ENCODE measurements around the gene CACNA1A. TPM values are rescaled to one million over a fixed set of nuclear protein-coding genes. Genes with fewer than 3 reads are reported as not detected.
A peak's percentile ranks its signal among the peaks of the same experiment; 100 is the strongest.
"Not testable (repeated sequence)": the region's sequence is repeated elsewhere in the genome, so short reads cannot be mapped to it uniquely, and the experiment has no call there.

The CACNA1A gene
- under 1 TPM; 0.47 to 0.54 TPM for total RNA-seq

DNA sequence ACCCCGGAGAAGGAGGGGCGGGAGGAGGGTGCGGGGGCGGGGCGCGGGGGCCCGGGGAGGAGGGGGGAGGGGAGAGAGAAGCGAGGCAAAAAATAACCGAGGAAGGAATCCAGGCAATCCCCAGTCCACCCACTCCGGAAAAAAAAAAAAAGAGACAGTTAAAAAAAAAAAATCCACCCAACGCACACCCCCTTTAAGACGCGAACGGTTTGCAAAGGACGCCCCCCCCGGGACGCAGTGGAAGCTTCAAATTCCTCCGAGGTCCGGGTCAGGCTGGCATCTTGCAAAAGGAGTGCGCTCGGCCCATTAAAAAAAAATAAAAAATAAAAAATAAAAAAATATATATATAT is at the start of gene CACNA1A:
Gene CACNA1A, minus strand, starts transcription at position 9 of the 350 bp plus-strand sequence. CDS start 255 bp downstream, outside the sequence.
- H3K4me1 Mint-ChIP-seq: no peaks in the 10 kb centered on the region
- H3K9me3 Mint-ChIP-seq: peaks cover 2% of the 10 kb centered on the region
- no peaks in the 10 kb centered on the region for H3K36me3 Mint-ChIP-seq
- H3K27me3 Mint-ChIP-seq: peaks cover 84% of the 10 kb centered on the region
- no peak within 1 kb of the TSS for H3K27ac Mint-ChIP-seq
- H3K4me3 Mint-ChIP-seq: peak within 1 kb of the TSS; percentile 50
- DNase-seq: no peak

DNA sequence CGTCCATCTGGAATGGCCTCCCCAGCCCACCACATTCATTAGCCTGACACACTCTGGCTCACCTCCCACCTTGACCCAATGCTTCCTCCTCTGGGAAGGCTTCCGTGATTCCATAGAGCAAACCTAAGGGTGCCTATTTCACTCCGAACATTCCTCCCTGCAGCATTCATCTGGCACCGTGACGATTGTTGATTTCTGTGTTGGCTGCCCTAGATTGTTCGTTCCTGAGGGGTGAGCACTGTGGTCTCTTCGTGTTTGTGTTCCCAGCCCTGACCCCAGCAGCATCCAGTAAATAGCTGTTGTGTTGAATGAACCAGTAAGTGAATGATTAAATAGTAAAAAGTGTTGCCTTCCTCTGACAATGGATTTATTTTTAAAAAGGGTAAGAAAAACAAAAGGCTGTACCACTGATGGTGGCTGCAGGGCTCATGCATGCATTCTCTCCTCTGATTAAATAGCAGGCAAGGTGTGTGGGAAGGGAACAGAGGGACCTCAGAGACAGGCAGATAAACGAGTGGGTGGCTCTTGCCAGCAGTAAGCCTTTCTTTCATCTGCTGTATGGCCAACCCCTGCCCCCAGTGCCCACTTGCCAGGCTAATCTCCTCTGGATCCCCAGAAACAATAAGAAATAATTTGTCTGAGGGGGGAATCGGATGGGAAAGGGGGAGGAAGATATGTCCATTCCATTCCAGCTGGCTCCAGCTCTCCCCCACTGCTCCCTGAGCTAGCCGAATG is 48.4 kb upstream of the CACNA1A start:
- no peaks in the 10 kb centered on the region for H3K36me3 Mint-ChIP-seq
- H3K9me3 Mint-ChIP-seq: no peaks in the 10 kb centered on the region

DNA sequence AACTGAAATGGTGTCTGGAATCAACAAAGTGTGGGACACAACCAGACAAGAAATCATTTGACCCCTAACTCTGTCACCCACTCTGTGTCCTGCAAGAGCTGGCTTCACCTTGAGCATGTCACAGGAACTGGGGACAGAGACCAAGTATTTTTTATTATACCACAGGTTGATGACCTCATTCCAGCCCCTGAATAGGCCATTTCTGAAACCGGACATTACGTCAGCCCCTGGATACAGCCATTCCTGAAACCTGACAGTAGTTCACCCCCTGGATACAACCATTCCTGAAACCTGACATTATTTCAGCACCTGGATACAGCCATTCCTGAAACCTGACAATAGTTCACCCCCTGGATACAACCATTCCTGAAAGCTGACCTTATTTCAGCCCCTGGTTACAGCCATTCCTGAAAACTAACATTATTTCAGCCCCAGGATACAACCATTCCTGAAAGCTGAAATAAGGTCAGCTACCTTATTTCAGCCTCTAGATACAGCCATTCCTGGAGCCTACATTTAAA is 47.7 kb upstream of the CACNA1A start:
- no peak for DNase-seq
- Mint-ChIP-seq H3K4me1 (no peaks in the 10 kb centered on the region), H3K9me3 (no peaks in the 10 kb centered on the region), H3K27ac (no peak overlapping the region), H3K4me3 (no peak overlapping the region), H3K27me3 (peaks cover 22% of the 10 kb centered on the region), H3K36me3 (no peaks in the 10 kb centered on the region)

More for the DNA sequence above, 48.4 kb upstream of the CACNA1A start:
- Mint-ChIP-seq H3K4me3 (no peak overlapping the region), H3K27ac (no peak overlapping the region), H3K4me1 (no peaks in the 10 kb centered on the region), H3K27me3 (peaks cover 22% of the 10 kb centered on the region)
- no peak for DNase-seq

DNA sequence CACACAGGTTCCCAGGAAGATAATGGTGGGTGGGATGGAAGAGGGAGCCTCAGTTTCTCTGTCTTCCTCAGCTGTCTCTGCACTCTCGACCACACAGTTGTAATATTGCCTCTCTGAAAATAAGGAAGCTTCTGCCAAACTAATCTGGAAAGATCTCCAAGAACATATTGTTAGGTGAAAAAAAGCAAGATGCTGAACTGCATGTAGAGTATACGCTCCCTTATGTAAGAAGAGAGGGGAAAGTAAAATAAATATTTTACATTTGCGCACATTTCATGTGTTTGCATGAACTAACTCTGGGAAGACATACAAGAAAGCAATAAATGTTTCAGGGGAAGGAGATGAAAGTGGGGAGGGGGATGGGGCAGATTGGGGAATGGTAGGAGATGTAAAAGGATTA is 41.9 kb upstream of the CACNA1A start:
- Mint-ChIP-seq H3K36me3 (no peaks in the 10 kb centered on the region), H3K4me1 (no peaks in the 10 kb centered on the region), H3K27ac (no peak overlapping the region), H3K9me3 (no peaks in the 10 kb centered on the region), H3K4me3 (no peak overlapping the region), H3K27me3 (peaks cover 16% of the 10 kb centered on the region)
- no peak for DNase-seq

DNA sequence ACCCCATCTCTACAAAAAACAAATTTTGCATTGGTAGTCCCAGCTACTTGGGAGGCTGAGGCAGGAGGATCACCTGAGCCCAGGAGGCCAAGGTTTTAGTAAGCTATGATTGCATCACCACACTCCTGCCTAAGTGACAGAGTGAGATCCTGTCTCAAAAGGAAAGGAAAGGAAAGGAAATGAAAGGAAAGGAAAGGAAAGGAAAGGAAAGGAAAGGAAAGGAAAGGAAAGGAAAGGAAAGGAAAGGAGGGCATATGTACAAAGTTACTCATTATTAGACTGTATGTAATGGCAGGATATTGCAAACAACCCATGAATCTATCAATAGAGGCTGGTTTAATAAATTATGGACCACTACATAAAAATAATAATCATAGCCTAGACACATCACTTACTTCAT is 40.8 kb upstream of the CACNA1A start:
- Mint-ChIP-seq H3K4me1 (no peaks in the 10 kb centered on the region), H3K36me3 (no peaks in the 10 kb centered on the region), H3K4me3 (no peak overlapping the region), H3K27ac (no peak overlapping the region), H3K9me3 (no peaks in the 10 kb centered on the region), H3K27me3 (peaks cover 19% of the 10 kb centered on the region)
- DNase-seq: no peak

DNA sequence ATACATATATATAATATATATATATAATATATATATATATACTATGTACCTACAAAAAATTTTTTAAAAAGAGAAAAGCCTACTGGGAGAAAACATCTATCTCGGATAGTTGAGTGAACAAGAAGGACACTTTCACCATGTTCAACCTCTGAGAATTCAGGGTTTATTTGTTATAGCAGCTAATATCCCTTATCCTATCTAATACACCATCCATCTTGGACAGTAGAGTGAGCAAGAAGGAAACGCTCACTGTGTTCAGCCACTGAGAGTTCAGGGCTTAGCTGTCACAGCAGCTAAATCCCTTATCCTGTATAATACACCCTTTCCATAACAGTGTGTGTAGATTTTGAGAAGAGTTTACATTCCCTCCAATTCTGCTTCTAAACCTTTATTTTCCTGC is 38.1 kb upstream of the CACNA1A start:
- Mint-ChIP-seq H3K36me3 (no peaks in the 10 kb centered on the region), H3K4me1 (no peaks in the 10 kb centered on the region), H3K27ac (no peak overlapping the region), H3K27me3 (peaks cover 28% of the 10 kb centered on the region), H3K9me3 (no peaks in the 10 kb centered on the region), H3K4me3 (no peak overlapping the region)
- no peak for DNase-seq

DNA sequence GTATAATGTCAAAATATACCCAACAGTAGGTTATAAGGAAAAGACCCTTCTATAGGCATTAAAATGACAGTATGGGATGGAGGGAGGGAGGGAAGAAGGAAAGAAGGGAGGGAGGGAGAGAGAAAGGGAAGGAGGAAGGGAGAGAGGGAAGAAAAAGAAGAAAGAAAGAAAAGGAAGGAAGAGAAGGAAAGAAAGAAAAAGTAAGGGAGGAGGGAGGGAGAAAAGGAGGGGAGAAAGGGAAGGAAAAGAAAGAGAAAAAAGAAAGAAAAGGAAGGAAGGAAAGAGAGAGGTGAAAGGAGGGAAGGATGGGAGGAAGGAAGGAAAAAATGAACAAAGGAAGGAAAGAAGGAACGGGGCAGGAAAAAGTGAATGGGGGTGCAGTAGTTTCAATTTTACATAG is 35.3 kb upstream of the CACNA1A start:
- Mint-ChIP-seq H3K36me3 (no peaks in the 10 kb centered on the region), H3K27me3 (peaks cover 42% of the 10 kb centered on the region), H3K27ac (no peak overlapping the region), H3K4me1 (no peaks in the 10 kb centered on the region), H3K9me3 (no peaks in the 10 kb centered on the region), H3K4me3 (no peak overlapping the region)
- DNase-seq: no peak

DNA sequence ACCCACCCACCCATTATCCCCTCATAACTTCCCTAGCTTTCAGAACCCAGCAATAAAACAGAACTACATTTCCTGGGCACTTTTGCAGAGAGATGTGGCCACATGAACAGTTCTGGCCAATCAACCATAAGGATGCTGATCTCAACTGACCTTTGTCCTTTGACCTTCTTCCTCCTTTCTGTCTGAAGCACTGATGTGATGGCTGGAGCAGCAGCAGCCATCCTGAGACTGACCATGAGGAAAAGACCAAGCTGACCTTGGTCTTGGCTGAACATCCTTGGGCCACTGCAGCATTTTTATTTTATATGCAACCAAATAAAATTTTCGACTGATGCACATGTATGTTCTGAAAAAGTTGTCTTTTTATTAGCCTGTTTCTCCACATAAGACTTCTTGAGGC is 33.1 kb upstream of the CACNA1A start:
- no peak for DNase-seq
- peaks cover 45% of the 10 kb centered on the region for H3K27me3 Mint-ChIP-seq
- H3K36me3 Mint-ChIP-seq: no peaks in the 10 kb centered on the region
- no peaks in the 10 kb centered on the region for H3K9me3 Mint-ChIP-seq
- no peaks in the 10 kb centered on the region for H3K4me1 Mint-ChIP-seq
- H3K27ac Mint-ChIP-seq: no peak overlapping the region
- H3K4me3 Mint-ChIP-seq: no peak overlapping the region

DNA sequence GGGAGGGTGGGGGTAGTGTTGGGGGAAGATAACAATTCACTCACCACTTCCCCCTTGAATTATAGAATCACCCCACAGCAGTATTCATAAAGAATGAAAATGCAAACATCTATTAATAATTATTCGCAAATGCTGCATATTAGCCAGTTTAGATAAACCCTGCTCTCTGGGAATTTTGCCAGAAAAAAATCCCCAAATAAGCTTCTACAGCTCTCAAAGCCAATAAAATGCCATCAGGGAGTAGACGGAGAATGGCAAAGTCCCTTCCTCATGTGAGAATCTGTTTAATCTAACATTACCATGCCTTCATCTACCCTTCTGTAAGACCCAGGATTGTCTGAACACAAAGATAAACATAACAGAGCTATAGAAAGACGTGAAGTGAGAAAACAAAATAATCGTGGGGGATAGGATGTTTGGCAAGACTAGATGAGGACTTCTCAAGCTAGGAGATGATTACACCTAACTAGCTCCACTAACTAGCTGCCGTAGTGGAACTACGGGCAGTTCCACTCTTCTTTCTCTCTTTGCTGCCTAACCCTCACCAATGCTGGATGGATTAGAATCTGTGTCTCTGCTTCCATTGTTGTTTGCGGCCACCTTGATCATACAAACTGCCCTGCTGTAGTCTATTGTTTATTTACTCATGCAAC is 32.4 kb upstream of the CACNA1A start:
- H3K27me3 Mint-ChIP-seq: peaks cover 50% of the 10 kb centered on the region
- H3K9me3 Mint-ChIP-seq: no peaks in the 10 kb centered on the region
- no peaks in the 10 kb centered on the region for H3K36me3 Mint-ChIP-seq
- no peak overlapping the region for H3K27ac Mint-ChIP-seq
- H3K4me3 Mint-ChIP-seq: no peak overlapping the region
- DNase-seq: no peak
- H3K4me1 Mint-ChIP-seq: no peaks in the 10 kb centered on the region

DNA sequence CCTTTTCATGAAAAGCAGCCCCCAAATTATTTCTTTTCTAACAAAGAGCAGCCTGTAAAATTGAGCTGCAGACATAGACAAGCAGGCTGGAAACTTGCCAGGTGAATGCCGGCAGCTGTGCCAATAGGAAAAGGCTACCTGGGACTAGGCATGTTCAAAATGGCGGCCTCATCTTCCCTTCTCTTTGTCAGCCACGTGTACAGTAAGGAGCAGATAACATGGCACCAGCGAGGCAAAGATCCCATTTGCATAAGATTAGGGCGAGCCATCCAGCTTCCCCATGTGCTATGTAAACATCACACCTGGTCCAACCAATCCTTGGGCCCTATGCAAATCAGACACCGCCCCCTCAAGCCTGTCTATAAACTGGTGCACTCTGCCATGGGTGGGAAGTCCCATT is 31.2 kb upstream of the CACNA1A start:
- Mint-ChIP-seq H3K4me3 (no peak overlapping the region), H3K27ac (no peak overlapping the region), H3K36me3 (no peaks in the 10 kb centered on the region), H3K9me3 (no peaks in the 10 kb centered on the region), H3K4me1 (no peaks in the 10 kb centered on the region), H3K27me3 (peaks cover 43% of the 10 kb centered on the region)
- no peak for DNase-seq

DNA sequence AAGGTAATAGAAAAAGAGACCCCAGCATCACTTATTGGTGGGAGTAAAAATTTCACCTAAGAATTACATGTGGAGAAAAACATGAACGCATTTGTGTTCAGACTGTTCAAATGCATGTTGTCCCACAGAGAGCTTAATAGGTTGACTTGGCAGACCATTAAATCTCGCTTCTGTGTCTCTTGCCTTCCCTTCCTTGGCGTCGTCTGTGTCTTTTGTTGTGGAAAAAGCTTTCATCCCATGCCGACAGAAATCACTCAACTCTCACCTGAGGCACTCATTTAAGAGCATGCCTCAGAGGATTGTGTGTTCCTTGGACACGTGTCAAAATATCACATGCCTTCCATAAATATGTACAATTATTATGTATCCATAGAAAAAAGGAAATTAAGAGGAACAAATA is 24.4 kb upstream of the CACNA1A start:
- no peaks in the 10 kb centered on the region for H3K4me1 Mint-ChIP-seq
- no peak overlapping the region for H3K4me3 Mint-ChIP-seq
- H3K27ac Mint-ChIP-seq: no peak overlapping the region
- no peak for DNase-seq
- H3K27me3 Mint-ChIP-seq: peaks cover 43% of the 10 kb centered on the region
- H3K9me3 Mint-ChIP-seq: peaks cover 3% of the 10 kb centered on the region
- H3K36me3 Mint-ChIP-seq: no peaks in the 10 kb centered on the region

DNA sequence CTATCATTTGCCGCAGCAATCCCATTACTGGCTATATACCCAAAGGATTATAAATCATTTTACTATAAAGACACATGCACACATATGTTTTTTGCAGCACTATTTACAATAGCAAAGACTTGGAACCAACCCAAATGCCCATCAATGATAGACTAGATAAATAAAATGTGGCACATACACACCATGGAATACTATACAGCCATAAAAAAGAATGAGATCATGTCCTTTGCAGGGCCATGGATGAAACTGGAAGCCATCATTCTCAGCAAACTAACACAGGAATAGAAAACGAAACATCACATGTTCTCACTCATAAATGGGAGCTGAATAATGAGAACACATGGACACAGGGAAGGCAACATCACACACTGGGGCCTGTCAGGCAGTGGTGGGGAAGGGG is 23.4 kb upstream of the CACNA1A start:
- not testable (repeated sequence) for DNase-seq, H3K4me1 Mint-ChIP-seq, H3K4me3 Mint-ChIP-seq, H3K27ac Mint-ChIP-seq, H3K9me3 Mint-ChIP-seq, H3K36me3 Mint-ChIP-seq
- H3K27me3 Mint-ChIP-seq: peaks cover 48% of the 10 kb centered on the region

DNA sequence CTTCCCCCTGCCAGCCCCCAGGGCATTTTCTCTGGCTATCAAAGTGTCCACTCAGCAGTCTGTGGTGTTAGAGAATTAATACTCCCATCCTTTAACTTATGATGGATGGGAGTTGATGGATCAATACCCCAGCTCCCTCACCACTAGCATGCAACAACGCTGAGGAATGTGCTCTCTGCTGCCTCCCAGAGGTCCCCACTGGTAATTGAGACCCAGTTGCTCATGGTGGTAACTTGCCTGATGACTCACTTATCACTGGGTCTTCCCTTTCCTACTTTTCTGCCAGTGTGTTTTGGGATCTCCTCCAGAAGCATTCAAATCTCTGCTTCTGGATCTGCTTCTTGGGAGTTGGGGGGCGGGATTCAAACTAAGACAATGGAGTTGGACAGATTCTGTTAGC is 20.3 kb upstream of the CACNA1A start:
- H3K27me3 Mint-ChIP-seq: peaks cover 63% of the 10 kb centered on the region

DNA sequence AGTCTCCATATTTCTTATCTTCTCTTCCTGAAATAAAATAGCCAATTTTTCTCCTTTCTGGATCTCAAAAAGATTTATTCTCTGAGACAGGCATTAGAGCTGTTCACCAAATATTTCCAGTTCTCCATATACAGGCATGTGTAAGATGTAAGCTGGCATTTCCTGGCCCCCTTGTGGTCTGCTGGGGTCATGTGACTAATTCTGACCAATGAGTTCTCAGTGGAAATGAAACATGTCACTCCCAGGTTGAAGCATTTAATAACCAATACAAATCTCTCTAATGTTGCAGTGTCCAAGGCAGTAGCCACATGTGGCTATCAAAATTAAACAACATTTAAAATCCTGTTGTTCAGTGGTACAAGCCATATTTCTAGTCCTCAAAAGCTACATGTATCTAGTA is 14.8 kb upstream of the CACNA1A start:
- H3K9me3 Mint-ChIP-seq: peaks cover 22% of the 10 kb centered on the region
- H3K4me3 Mint-ChIP-seq: no peak overlapping the region
- no peaks in the 10 kb centered on the region for H3K36me3 Mint-ChIP-seq

More for the DNA sequence above, 20.3 kb upstream of the CACNA1A start:
- Mint-ChIP-seq H3K4me1 (no peaks in the 10 kb centered on the region), H3K9me3 (peaks cover 6% of the 10 kb centered on the region), H3K36me3 (no peaks in the 10 kb centered on the region), H3K4me3 (no peak overlapping the region), H3K27ac (no peak overlapping the region)
- peak; percentile 9 for DNase-seq

DNA sequence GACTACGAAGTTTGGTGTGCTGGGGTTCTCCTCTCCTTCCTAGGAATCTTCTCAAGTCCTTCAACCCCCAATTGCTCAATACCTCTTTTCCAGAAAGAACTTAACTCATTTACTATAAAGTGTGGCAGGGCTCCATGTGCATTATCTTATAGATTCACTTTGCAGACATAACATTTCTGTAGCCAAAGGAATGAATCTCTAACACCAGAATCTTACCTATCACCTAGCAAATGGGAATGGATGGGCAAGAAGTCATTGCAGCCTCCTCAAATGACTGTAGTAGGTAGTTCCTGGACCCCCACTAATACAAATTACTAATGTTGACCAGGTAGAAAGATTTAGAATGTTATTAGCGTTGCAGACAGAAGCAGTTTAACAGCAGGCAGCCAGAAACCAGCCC is 5.7 kb upstream of the CACNA1A start:
- no peaks in the 10 kb centered on the region for H3K36me3 Mint-ChIP-seq
- no peak overlapping the region for H3K27ac Mint-ChIP-seq
- peaks cover 2% of the 10 kb centered on the region for H3K9me3 Mint-ChIP-seq
- no peaks in the 10 kb centered on the region for H3K4me1 Mint-ChIP-seq
- DNase-seq: no peak
- no peak overlapping the region for H3K4me3 Mint-ChIP-seq
- peaks cover 57% of the 10 kb centered on the region for H3K27me3 Mint-ChIP-seq

More for the DNA sequence above, 14.8 kb upstream of the CACNA1A start:
- H3K4me1 Mint-ChIP-seq: no peaks in the 10 kb centered on the region
- DNase-seq: no peak
- H3K27ac Mint-ChIP-seq: no peak overlapping the region
- peaks cover 54% of the 10 kb centered on the region for H3K27me3 Mint-ChIP-seq

All from activated naive CD8-positive, alpha-beta T cell treated with anti-CD3 and anti-CD28 coated beads for 36 hours (primary cell).